SW480 (cell line): ENCODE data around the gene UFSP2.
A peak's percentile ranks its signal among the peaks of the same experiment; 100 is the strongest.

Experiments
- DNase-seq: peaks from one replicate; pipeline ENCODE4 v3.0.0-alpha.2; 2016; ENCODE audit warnings: low spot score

UFSP2 gene, protein sequence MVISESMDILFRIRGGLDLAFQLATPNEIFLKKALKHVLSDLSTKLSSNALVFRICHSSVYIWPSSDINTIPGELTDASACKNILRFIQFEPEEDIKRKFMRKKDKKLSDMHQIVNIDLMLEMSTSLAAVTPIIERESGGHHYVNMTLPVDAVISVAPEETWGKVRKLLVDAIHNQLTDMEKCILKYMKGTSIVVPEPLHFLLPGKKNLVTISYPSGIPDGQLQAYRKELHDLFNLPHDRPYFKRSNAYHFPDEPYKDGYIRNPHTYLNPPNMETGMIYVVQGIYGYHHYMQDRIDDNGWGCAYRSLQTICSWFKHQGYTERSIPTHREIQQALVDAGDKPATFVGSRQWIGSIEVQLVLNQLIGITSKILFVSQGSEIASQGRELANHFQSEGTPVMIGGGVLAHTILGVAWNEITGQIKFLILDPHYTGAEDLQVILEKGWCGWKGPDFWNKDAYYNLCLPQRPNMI

DNA sequence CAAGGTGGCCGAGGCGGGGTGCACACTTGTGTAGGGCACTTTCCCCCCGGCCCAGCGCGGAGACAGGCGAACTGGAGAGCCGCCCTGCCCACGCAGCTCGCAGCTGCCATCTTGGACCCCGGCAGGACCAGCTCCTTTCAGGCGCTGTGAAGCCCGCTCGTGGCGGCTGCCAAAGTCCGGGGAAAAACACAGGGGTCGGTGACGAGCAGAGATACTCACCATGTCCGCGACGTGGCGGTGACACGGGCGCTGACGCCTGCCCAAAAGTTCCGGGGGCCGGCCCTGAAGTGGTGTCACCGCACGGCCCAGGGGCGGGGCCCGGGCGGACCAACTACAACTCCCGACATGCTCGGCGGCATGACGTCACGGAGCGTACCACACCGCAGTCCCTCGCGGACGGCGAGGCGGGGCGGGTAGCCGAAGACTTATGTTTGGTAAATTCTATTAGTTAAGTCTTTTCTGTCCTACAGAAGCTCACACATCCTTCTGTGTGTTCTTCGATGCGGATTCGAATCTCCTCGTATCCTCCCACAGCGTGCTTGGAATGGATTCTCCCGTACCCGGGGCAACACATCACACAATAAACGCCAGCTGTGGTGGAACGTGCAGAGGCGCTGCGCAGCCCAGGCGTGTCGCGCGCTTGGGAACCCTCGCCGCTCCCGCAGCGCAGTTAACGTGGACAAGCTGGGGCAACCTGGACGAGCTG, at the start of gene UFSP2:
Gene UFSP2, minus strand, starts transcription at position 318 of the 706 bp plus-strand sequence. Its CDS starts 96 bp downstream, at position 222.
- peak; percentile 79 for DNase-seq

DNA sequence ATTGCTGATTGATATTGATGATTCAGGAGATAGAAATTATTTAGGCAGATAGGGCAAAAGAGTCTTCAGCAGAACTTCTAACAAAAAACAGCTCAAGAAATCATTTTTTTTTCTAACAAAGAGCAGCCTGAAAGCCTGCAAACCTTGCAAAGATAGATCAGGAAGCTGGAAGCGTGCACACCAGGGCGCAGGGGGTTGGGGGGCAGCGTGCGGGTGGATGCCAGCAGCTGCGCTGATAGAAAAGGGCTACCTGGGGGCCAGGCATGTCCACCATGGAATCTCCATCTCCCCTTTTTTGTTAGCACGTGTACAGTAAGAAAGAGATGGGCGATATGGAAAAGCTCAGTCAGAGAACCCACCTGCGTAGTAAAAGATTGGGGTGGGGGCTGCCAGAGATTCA, 47.5 kb upstream of the UFSP2 start:
- no peak for DNase-seq

DNA sequence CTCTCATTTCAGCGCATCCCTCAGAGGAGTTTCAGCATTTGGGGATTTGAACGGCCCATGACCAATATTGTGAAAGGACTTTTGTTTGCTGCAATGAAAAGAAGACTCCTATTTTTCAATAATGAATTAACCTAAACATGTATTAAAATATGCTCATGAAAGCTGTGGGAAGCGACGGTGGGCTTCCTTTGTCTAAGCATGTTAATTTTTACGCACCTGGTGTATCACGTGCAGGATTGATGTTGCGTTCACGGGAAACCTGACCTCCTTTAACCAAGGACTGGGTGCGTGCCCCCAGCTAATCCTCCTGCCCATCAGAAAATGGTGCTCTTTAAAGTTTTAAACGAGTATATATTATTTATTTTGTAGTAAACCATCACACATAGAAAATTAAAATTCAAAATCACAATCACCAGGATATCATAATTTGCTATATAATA, 46.4 kb upstream of the UFSP2 start:
- no peak for DNase-seq

DNA sequence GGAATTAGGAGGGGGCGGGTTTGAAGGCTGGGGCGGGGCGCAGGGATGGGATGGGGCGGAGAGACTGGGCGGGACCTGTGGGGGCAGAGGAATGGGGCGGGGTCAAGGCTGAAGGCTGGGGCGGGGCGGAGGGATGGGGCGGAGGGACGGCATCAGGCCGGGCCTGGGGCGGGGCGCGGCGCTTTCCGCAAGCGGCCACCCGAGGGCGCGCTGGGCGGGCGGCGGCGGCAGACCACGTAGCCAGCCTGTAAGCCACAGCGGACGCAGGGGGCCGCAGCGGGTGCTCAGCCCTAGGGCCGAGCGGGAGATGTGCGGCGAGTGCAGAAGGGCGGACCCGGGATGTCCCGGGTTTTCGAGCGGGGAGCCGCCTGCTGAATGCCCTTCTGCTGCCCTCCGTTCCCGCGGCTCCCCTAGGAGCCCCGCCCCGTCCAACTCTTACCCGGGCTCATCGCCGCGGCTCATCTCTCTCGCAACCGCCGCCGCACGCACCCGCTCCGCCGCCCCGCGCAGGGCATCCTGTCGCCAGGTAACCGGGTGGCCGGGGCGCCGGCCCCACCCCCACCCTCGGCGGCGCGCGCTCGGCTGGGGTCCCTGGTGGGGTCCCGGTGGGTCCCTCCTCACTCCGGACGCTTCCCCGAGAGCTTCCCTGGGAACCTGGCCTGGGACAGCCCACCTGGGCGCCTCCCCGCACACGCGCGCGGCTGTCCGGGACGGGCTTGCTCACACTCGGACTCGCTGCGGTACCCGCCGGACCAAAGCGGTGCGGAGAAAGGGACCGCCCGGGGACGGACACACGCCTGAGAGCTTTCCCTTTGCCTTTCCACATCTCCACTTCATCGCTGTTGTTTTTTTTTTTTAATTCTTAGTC, 45.7 kb upstream of the UFSP2 start, which contains the start of gene CCDC110:
Gene CCDC110, minus strand, starts transcription at position 499 of the 868 bp plus-strand sequence. Its CDS starts 50 bp downstream, at position 449.
- DNase-seq, result peak; percentile 76

DNA sequence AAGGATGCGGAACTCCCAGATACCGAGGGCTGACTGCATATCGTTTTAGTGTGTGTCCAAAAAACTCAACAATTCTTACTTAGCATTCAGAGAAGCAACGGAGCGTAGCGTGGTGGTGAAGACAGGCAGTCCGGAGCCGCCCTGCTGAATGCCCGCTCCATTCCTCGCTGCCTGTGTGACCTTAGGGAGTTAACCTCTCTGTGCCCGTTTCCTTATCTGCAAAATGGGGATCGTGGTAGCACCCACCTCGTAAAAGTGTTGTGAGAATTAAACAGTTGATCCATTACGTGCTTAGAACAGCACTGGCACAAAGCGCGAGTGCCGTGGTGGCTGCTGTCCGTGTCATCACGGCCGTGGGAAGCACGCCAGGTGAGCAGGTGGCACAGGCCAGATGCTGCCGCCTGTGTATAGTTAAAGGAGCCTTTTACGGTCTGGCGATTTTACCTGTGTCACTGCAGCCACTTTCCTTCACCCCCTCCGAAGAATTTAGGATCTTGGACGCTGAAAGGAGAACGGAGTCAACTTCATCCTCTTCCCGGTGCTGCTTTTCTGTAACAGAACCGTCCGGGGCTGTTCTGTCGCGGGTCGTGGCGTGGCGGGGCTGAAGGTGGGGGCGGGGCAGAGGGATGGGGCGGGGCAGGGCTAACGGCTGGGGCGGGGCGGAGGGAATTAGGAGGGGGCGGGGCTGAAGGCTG, 44.9 kb upstream of the UFSP2 start:
- DNase-seq, result peak; percentile 52

DNA sequence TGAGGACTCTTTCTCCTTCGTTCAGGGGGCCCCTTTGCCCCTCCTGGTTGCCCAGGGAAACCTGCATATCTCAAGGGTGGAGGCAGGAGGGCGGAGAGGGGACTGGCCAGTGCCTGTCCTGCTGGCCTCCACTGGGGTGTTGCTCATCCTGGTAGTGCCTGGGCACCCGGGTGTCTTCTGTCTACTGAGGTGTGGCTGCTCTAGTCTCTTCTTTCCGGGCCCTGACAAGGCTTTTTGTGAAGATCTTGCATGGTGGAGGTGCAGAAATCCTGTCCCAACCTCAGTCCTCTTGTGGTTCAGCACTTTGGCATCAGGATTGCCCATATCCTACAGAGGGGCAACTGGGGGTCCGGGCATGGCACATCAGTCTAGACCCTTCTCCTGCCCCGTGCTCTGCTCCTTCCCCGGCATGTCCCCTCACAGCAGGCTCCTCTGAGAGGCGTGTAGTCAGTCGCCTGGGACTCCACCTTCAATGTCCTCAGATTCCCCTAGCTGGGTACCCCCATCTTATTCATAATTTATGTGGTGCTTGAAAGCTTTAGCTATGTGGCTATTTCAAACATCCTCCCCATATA, 43.9 kb upstream of the UFSP2 start:
- DNase-seq, result no peak

DNA sequence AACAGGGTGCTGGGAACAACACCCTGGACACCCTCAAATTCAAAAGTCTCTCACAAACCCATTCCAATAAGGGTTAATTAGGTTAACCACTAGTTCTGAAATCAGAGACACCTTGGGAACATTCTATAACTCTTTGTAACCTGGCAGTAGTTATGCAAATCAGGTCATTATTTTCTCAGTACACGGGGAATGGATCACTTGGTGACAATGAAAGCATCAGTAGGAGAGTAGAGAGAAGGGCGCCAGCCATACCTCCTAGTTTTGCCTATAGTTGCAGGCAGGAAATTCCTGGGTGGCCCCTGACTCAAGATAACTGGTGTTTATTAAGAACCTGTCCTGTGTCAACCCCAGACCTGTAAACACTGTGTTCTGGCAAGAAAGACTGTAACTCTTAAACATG, 43.2 kb upstream of the UFSP2 start:
- no peak for DNase-seq

DNA sequence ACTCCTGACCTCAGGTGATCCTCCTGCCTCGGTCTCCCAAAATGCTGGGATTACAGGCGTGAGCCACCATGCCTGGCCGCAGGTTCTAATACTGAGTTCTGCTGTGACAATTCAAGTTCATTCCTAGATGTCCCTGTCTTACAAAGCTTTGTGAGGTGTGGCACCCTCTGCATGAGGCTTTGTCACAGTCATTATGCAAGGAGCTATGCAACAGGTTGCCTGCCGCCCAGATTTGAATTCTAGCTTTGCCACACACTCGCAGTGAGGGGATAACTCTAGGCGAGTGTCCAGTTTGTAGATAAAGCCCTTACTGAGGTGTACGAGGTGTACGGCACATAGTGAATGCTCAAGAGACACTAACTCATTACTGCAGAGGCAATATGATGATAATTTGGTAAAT, 42.2 kb upstream of the UFSP2 start:
- no peak for DNase-seq

DNA sequence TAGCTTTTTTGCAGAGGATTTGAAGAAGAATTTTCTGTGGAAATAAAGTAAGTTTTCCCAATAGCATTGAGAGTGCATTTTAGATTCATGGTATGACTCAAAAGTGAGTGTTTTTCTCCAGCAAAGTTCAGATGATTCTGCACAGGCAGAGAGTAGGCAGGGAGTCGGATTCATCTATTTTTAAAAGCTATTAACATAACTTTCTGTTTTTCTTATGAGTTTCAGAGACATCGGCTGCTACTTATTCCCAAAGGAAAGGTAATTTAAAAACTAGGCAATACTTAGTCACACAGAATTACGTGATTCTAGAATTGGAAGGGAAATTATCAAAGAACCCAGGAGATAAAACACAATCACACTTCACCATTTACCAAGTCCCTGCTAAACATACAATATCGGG, 41.3 kb upstream of the UFSP2 start:
- DNase-seq, result no peak

DNA sequence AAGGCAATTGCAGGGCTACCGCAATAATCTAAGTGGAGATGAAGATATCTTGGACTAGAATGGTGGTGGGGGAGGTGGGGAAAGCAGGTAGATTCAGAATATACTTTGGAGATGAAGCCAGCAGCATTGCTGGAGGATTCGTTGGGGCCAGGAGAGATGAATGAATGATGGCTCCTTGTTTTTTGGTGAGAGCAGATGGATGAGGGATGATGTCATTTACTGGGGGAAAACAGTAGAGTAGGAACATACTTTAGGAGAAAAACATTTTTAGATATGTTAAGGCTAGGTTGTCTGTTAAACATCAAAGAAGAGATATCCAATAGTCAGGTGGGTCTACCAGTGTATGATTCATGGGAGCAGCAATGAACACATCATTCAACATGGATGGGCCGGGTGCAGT, 39.9 kb upstream of the UFSP2 start:
- DNase-seq, result no peak

DNA sequence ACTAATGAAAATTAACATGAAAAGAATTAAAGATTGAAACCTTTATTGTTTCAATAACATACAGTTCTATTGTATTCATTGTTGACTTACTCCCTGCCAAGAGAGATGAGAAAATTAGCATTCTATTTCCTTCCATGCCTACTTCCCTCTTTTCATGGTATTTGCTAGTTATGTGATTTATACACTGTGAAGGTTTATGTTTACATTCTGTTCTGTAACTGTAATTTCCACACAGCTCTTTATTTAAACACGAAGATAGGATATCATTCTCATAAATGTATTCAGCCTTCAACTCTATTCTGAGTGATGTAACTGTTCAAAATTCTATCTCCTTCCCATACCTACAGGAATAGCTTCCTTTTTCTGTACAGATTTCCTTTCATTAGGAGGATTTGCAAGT, 39.1 kb upstream of the UFSP2 start:
- DNase-seq, result no peak

DNA sequence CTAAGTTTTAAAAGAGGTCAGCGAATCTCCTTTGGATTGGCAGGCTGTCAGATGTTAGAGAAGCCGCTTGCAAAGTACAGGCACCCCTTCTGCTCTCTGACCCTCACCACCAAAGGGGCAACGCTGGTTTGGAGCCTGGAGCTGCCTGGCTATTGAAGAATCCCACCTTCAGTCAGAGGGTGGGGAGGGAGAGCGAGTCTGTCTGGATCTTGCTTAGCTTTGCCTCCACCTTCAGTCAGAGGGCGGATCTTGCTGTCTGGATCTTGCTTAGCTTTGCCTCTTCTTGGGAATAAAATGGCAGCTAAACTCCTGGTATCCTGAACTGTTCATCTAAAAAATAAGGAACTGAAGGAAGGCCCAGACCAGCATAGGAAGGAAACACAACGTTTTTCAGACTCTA, 38.4 kb upstream of the UFSP2 start:
- no peak for DNase-seq

DNA sequence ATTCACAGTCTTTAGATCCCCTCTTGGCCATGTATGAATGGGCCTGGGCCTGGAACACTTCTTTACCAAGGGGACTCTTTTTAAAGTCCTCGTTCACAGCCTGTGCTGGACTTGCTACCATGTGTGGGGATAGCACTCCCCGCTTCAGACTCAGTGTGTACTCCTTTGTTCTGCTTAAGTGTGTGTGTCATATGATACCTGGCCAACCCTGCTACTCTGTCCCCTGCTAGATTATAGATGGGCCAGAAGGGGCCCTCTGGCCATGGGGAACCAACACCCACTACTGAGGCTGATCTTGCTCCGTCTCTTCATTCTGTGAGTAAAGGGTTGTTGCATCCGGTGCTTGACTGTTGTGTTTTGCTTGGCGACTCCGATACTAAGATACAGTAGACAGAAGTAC, 37.8 kb upstream of the UFSP2 start:
- DNase-seq, result no peak

DNA sequence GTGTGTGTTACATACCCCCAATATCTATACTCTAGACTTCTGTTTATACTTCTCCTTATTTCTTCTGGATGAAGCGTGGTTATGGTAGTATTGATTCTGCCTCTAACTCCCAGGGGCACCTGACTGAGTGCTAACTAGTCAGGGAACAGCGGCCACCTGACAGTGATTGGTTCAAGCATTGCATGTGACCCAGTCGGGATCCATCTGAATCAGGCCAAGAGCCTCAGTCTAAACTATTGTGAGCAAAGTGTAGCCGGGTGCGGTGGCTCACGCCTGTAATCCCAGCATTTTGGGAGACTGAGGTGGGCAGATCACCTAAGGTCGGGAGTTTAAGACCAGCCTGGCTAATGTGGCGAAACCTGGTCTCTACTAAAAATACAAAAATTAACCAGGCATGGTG, 35.8 kb upstream of the UFSP2 start:
- DNase-seq, result no peak

DNA sequence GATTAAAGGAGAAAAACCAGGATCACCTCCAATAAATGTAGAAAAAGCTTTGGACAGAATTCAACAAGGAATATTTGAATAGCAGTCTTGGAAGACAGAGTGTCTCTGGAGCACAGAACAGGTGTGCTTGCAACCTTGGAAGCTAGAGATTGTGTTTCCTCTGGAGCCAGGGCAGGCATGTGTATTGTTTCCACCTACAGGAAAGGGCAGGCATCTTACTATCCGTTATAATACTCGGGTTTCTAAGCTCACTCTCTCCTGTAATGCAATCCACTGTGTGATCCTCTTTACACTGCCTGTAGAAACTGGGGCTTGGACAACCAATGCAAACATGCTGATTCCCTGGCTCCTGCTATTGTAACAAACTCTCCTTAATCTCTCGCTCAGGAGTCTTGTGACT, 31.4 kb upstream of the UFSP2 start:
- peak; percentile 9 for DNase-seq

DNA sequence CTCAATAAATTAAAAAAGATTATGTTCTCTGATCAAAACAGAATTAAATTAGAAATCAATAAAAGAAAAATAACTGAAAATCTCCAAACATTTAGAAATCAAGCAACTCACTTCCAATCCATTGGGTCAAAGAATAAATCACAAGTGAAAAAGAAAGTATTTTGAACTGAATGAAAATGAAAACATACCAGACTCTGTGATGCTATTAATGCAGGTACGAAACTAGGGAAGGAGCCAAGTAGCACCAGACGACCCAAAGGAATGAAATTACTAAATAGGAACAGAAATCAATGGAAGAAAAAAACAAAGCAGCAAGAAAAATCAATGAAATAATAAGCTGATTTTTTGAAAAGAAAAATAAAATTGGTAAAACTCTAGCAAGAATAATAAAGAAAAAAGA, 30.4 kb upstream of the UFSP2 start:
- no peak for DNase-seq

DNA sequence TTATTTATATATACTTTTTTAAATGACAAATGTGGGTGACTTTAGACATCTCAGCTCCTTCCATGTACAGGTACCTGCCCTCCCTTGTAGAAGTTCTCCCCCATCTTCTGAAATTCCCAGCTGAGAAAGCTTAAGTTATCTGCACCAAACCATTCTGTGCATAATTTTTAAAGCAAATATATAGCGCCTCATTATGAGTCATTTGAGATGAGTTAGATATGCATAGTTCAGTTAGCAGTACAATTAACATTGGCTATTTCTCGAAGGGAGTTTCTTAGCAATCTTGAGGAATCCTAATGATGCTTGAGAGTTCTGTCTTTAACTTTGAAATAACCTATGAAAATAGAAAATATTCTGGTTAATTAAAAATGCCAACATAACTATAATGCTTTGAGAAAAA, 19.4 kb upstream of the UFSP2 start:
- DNase-seq, result no peak

DNA sequence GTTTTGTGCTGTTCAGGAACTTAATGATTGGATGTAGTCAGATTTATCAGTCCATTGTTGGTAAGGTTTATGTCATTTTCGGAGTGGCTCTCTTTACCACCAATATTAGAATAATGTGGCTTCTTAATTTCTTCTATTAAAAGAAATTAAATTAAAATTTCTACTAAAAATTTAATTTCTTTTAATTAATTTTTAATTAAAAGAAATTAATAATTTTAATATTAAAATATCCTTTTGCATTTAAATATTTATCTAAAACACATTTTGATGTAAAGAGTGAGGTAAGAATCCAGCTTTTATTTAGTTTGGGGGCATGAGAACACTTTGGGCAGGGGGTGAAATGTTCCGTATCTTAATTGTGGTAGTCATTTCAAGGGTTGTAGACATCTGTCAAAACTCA, 15.7 kb upstream of the UFSP2 start:
- DNase-seq, result no peak

DNA sequence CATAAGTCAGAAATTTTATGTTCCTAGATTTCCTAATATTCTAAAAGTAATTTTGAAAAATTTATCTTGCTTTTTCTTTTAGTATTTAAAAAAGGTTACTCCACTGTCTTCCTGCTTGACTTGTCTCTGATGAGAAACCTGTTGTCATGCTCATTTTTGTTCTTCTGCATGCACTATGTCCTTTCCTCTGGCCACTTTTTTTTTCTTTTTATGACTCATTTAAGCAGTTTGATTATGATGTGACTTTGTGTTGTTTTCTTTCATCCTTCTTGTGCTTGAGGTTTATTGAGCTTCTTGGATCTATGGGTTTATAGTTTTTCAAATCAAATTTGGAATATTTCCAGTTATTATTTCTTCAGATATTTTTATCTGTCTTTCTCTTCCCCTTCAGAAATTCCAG, 12.0 kb upstream of the UFSP2 start:
- DNase-seq, result no peak

DNA sequence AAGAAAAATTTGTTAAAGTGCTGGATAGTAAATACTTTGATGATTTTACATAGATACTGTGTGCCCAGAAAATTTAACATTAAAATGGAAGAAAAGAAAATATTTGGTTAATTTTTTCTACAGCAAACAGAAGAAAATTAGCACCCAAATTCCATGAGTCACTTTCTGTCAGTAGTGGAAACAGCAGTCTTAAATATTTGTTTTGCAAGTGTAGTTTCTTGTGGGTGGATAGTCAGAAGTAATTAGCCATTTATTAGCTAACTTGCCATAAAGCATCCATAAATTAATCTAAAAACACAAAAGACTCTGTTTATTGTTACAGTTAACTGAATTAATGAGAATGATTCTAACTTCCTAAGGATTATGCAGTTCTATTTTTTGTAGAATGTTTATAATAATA, 9.7 kb upstream of the UFSP2 start:
- no peak for DNase-seq

DNA sequence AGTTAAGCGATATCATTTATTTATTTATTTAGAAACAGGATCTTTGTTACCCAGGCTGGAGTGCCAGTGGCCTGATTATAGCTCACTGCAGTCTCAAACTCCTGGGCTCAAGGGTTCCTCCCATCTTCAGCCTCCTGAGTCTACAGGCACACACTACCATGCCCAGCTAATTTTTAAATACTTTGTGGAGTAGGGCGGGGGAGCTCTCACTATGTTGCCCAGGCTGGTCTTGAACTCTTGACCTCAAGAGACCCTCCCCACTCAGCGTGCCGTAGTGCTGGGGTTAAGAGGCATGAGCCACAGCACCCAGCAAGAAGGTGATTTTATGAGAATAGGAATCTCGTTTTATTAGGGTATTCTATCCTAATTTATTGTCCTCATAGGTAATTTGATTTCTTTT, 3.9 kb upstream of the UFSP2 start:
- no peak for DNase-seq
